ENCODE measurements around the gene HBS1L. TPM values are rescaled to one million over a fixed set of nuclear protein-coding genes. Genes with fewer than 3 reads are reported as not detected.

The HBS1L gene
- total and polyA plus RNA-seq, 4 donors: 32.7 to 89.0 (median 52.2) TPM

GRCh38 chr6:134982161-134982560, 72.5 kb downstream of the HBS1L start:
- Histone ChIP-seq H3K36me3 (ENCODE audit: control insufficient read depth in 4 of 4, insufficient read depth in 3 of 4, low read depth in 1 of 4, low read length in 3 of 4) (peaks cover 0 to 11% (median 5%) of the 10 kb centered on the region in 4 donors), H3K9me3 (ENCODE audit: control insufficient read depth in 4 of 4, low read length in 3 of 4) (no peaks in the 10 kb centered on the region), H3K4me1 (ENCODE audit: control insufficient read depth in 4 of 4, insufficient read depth in 4 of 4, low read length in 3 of 4) (peaks cover 5 to 13% (median 8%) of the 10 kb centered on the region in 4 donors), H3K27ac (ENCODE audit: low read depth in 1 of 2, low read length in 2 of 2) (no peak overlapping the region), H3K4me3 (ENCODE audit: low read depth in 1 of 3, low read length in 3 of 3) (no peak overlapping the region), H3K9ac (ENCODE audit: low read depth in 1 of 2, low read length in 2 of 2) (no peak overlapping the region), H3K27me3 (ENCODE audit: control insufficient read depth in 4 of 4, insufficient read depth in 4 of 4, low read length in 3 of 4) (no peaks in the 10 kb centered on the region)
- WGBS: 92% methylated on average over 3 of the region's 3 CpGs
- DNase-seq (ENCODE audit: low spot score): no peak
- no peak for TF ChIP-seq SP1 (IDR thresholded peaks at IDR 0.05)
- no peak for TF ChIP-seq TAF1 (conservative IDR thresholded peaks at IDR 0.05)
- no peak for TF ChIP-seq GABPA (IDR thresholded peaks at IDR 0.05 in 1 of 2, conservative IDR thresholded peaks at IDR 0.05 in 1 of 2)
- no peak for TF ChIP-seq YY1 (IDR thresholded peaks at IDR 0.05)
- no peak for TF ChIP-seq JUND (IDR thresholded peaks at IDR 0.05)
- no peak for TF ChIP-seq CTCF (IDR thresholded peaks at IDR 0.05; ENCODE audit: low read depth, low read length, missing input control)
- TF ChIP-seq NR2F2 (IDR thresholded peaks at IDR 0.05): no peak
- TF ChIP-seq HNF4A (conservative IDR thresholded peaks at IDR 0.05): no peak
- TF ChIP-seq RXRA (IDR thresholded peaks at IDR 0.05): no peak
- TF ChIP-seq FOXA2 (IDR thresholded peaks at IDR 0.05): no peak
- TF ChIP-seq, protein P1, sequence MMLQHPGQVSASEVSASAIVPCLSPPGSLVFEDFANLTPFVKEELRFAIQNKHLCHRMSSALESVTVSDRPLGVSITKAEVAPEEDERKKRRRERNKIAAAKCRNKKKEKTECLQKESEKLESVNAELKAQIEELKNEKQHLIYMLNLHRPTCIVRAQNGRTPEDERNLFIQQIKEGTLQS (IDR thresholded peaks at IDR 0.05): no peak

DNA sequence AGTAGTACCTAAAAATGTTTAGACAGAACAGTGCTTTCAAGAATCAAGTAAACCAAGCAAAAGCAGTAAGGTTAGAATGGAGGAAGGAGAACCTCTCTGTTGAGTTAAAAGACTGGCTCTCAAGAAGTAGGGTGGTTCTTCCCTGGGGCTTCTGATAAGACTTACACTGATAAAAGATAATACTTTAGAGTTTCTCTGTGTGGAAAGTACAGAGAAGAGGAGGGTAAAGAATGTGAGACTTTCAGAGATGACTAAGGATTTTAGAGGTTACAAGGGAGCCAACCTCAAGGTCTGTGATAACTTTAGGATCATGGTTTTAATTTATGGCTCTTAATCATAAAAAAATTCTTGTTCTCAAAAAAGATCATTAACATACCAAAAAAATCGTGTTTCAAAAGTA, 73.8 kb downstream of the HBS1L start:
- Histone ChIP-seq H3K9ac (ENCODE audit: low read depth in 1 of 2, low read length in 2 of 2) (no peak overlapping the region), H3K27ac (ENCODE audit: low read depth in 1 of 2, low read length in 2 of 2) (no peak overlapping the region), H3K4me1 (ENCODE audit: control insufficient read depth in 4 of 4, insufficient read depth in 4 of 4, low read length in 3 of 4) (peaks cover 5 to 13% (median 8%) of the 10 kb centered on the region in 4 donors), H3K27me3 (ENCODE audit: control insufficient read depth in 4 of 4, insufficient read depth in 4 of 4, low read length in 3 of 4) (no peaks in the 10 kb centered on the region), H3K36me3 (ENCODE audit: control insufficient read depth in 4 of 4, insufficient read depth in 3 of 4, low read depth in 1 of 4, low read length in 3 of 4) (peaks cover 0 to 21% (median 5%) of the 10 kb centered on the region in 4 donors), H3K9me3 (ENCODE audit: control insufficient read depth in 4 of 4, low read length in 3 of 4) (no peaks in the 10 kb centered on the region), H3K4me3 (ENCODE audit: low read depth in 1 of 3, low read length in 3 of 3) (no peak overlapping the region)
- WGBS: 83% methylated on average over 1 of the region's 1 CpG
- no peak for DNase-seq (ENCODE audit: low spot score)
- no peak for TF ChIP-seq SP1 (IDR thresholded peaks at IDR 0.05)
- no peak for TF ChIP-seq RXRA (IDR thresholded peaks at IDR 0.05)
- TF ChIP-seq FOXA1 (IDR thresholded peaks at IDR 0.05): no peak
- TF ChIP-seq FOXA2 (IDR thresholded peaks at IDR 0.05): no peak

DNA sequence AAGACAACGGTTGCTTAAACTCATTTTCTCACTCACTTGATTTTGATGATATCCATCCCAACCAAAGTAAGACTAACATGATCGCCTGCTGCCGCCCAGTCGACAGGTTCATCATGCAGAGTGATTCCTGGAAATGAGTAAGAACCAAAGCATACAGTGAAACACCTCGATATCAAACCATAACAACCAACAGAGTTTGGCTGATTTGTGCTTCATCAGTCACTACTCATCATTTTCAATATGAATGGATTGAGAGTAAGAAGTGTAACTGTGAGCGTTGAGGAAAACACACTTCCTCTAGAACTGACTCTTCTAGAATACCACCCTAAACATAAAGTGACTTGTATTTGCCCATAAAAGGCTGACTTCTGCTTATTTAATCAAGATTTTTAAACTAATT, 75.5 kb downstream of the HBS1L start:
- Histone ChIP-seq H3K36me3 (ENCODE audit: control insufficient read depth in 4 of 4, insufficient read depth in 3 of 4, low read depth in 1 of 4, low read length in 3 of 4) (peaks cover under 1 to 25% (median 3%) of the 10 kb centered on the region in 4 donors), H3K9me3 (ENCODE audit: control insufficient read depth in 4 of 4, low read length in 3 of 4) (no peaks in the 10 kb centered on the region), H3K27me3 (ENCODE audit: control insufficient read depth in 4 of 4, insufficient read depth in 4 of 4, low read length in 3 of 4) (no peaks in the 10 kb centered on the region), H3K4me3 (ENCODE audit: low read depth in 1 of 3, low read length in 3 of 3) (no peak overlapping the region), H3K4me1 (ENCODE audit: control insufficient read depth in 4 of 4, insufficient read depth in 4 of 4, low read length in 3 of 4) (peaks cover under 1 to 10% (median 7%) of the 10 kb centered on the region in 4 donors), H3K9ac (ENCODE audit: low read depth in 1 of 2, low read length in 2 of 2) (no peak overlapping the region), H3K27ac (ENCODE audit: low read depth in 1 of 2, low read length in 2 of 2) (no peak overlapping the region)
- 93% methylated on average over 6 of the region's 6 CpGs for WGBS
- DNase-seq (ENCODE audit: low spot score): no peak
- no peak for TF ChIP-seq EGR1 (IDR thresholded peaks at IDR 0.05; ENCODE audit: low read depth in 2 of 2)
- no peak for TF ChIP-seq FOXA2 (IDR thresholded peaks at IDR 0.05)
- TF ChIP-seq FOXA1 (IDR thresholded peaks at IDR 0.05): no peak
- TF ChIP-seq RAD21 (IDR thresholded peaks at IDR 0.05): no peak
- TF ChIP-seq, protein P1 (IDR thresholded peaks at IDR 0.05): no peak
- no peak for TF ChIP-seq JUND (IDR thresholded peaks at IDR 0.05)
- no peak for TF ChIP-seq NR2F2 (IDR thresholded peaks at IDR 0.05)
- TF ChIP-seq SP1 (IDR thresholded peaks at IDR 0.05): no peak
- TF ChIP-seq, protein P2, sequence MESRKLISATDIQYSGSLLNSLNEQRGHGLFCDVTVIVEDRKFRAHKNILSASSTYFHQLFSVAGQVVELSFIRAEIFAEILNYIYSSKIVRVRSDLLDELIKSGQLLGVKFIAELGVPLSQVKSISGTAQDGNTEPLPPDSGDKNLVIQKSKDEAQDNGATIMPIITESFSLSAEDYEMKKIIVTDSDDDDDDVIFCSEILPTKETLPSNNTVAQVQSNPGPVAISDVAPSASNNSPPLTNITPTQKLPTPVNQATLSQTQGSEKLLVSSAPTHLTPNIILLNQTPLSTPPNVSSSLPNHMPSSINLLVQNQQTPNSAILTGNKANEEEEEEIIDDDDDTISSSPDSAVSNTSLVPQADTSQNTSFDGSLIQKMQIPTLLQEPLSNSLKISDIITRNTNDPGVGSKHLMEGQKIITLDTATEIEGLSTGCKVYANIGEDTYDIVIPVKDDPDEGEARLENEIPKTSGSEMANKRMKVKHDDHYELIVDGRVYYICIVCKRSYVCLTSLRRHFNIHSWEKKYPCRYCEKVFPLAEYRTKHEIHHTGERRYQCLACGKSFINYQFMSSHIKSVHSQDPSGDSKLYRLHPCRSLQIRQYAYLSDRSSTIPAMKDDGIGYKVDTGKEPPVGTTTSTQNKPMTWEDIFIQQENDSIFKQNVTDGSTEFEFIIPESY (IDR thresholded peaks at IDR 0.05): no peak
- TF ChIP-seq YY1 (IDR thresholded peaks at IDR 0.05): no peak
- TF ChIP-seq CTCF (IDR thresholded peaks at IDR 0.05; ENCODE audit: low read depth, low read length, missing input control): no peak
- TF ChIP-seq RXRA (IDR thresholded peaks at IDR 0.05): no peak
- no peak for TF ChIP-seq HNF4G (IDR thresholded peaks at IDR 0.05)
- TF ChIP-seq, protein P3, sequence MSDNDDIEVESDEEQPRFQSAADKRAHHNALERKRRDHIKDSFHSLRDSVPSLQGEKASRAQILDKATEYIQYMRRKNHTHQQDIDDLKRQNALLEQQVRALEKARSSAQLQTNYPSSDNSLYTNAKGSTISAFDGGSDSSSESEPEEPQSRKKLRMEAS (IDR thresholded peaks at IDR 0.05): no peak
- TF ChIP-seq HNF4A (conservative IDR thresholded peaks at IDR 0.05): no peak
- no peak for TF ChIP-seq GABPA (IDR thresholded peaks at IDR 0.05 in 1 of 2, conservative IDR thresholded peaks at IDR 0.05 in 1 of 2)
- TF ChIP-seq TAF1 (conservative IDR thresholded peaks at IDR 0.05): no peak

All from liver (tissue), 9 donors.